MM.1S (cell line): Measurements from ENCODE around the gene ADD3.

Experiments used
- CTCF ChIP-seq: fragments of 300-600 bp; sonication (generic); IDR thresholded peaks from 2 replicates; pipeline ENCODE4 v1.5.1; 2016; ENCODE audit warnings: antibody characterized with exemption, low read length, mixed read lengths
- EZH2 ChIP-seq: fragments of 300-600 bp; sonication (generic); optimal IDR thresholded peaks from 2 replicates; pipeline ENCODE3; 2017; ENCODE audit warnings: low read depth, mild to moderate bottlenecking, antibody characterized with exemption, low read length, mixed read lengths
- EZH2phosphoT487 ChIP-seq: fragments of 300-600 bp; sonication (generic); IDR thresholded peaks from 2 replicates; pipeline ENCODE4 v1.6.1; 2018; ENCODE audit warnings: antibody characterized with exemption, low read length

GRCh38 chr10:110169586-110169985 is 161.8 kb downstream of the ADD3 start:
- TF ChIP-seq CTCF (no peak), EZH2 (no peak), EZH2phosphoT487 (no peak)
